Measurements from ENCODE around the gene ERICH2.
"Not testable (repeated sequence)": the region's sequence is repeated elsewhere in the genome, so short reads cannot be mapped to it uniquely, and the experiment has no call there.

ERICH2 gene, protein sequence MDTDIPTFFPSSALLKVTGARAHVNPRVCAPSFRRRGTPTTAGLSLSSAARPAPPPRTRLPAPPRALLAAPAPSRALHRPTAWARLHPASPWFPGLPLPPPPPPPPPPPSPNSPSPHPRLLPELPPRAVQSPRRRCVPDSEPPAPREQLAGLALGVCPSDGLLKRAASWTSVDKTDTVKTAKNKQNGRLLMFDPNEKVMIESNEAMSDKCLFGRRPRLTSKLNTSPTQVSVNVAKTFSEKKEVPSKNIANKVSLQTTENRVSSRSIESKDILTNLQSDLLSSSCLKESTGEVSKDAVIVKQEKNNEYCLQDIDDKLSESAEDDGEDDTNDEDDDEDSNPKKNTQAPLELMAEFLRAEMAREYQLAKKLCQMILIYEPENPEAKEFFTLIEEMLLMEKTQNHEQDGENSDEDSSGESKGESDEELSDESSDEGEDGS

DNA sequence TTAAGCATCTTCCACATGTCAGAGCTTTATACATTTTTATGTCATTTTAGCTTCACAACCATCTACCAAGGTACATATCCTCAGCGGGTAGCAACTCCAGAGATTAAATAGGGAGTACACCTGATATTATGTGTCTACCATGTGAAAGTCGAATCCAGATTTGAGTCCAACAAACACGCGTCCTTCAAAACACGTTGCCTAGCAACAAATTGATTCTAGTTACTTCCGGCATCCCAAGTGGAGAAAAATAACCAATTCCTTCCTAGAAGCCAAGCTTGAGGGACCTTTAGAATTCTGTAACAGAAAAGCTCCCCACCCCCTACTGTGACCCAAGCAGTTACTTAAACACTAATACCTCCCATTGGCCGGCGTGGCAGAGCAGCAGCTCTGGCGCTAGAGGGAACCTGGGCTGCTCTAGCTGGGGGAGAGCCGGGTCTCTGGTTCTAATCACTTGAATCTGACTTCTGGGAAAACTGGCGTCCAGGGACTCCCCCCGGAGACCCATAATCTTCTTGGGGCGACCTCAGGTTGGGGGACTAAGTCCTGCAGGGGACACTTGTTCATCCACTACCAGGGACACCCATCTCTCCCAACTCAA is at the start of gene ERICH2:
Gene ERICH2, plus strand, starts transcription at position 371 of the 598 bp plus-strand sequence. CDS start 304 bp downstream, outside the sequence.
- peak within 1 kb of the TSS; percentile 84 for H3K4me3 ChIP-seq (ENCODE audit: low read depth, low read length)
- H3K36me3 ChIP-seq (ENCODE audit: control insufficient read depth, insufficient read depth, low read length), result no peaks in the 10 kb centered on the region
- peaks cover 19% of the 10 kb centered on the region for H3K4me1 ChIP-seq (ENCODE audit: control insufficient read depth, insufficient read depth, low read length)
- peaks cover 7% of the 10 kb centered on the region; the same call in 1 of the 2 replicates for H3K27me3 ChIP-seq (ENCODE audit: control insufficient read depth, insufficient read depth, low read length)
- H3K9me3 ChIP-seq (ENCODE audit: control insufficient read depth, insufficient read depth, low read length), result no peaks in the 10 kb centered on the region
- H3K9ac ChIP-seq (ENCODE audit: low read depth, low read length), result peak within 1 kb of the TSS; percentile 86
- H3K27ac ChIP-seq (ENCODE audit: low read depth, low read length), result peak within 1 kb of the TSS; percentile 97

DNA sequence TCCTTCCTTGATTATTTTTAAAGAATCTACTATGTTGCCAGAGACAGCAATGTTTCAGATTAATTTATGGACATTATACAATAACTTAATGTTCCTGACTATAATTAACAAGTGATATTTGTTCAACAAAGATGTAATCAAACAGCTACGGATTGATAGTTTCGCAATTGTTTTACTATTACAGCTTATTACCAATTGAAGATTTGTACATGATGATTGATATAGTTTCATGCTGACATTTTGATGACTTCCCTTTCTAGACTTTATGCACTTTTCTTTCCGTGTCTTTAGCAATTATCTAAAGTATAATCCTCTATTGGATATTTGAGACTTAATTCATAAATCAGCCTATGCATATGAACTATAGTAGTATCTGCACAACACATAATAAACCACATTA is 48.5 kb upstream of the ERICH2 start:
- peaks cover 51% of the 10 kb centered on the region for H3K27me3 ChIP-seq (ENCODE audit: control insufficient read depth, insufficient read depth, low read length)
- no peak overlapping the region for H3K9ac ChIP-seq (ENCODE audit: low read depth, low read length)
- H3K4me3 ChIP-seq (ENCODE audit: low read depth, low read length), result no peak overlapping the region
- no peaks in the 10 kb centered on the region for H3K36me3 ChIP-seq (ENCODE audit: control insufficient read depth, insufficient read depth, low read length)
- H3K4me1 ChIP-seq (ENCODE audit: control insufficient read depth, insufficient read depth, low read length), result peaks cover 3% of the 10 kb centered on the region; the same call in 1 of the 2 replicates
- H3K9me3 ChIP-seq (ENCODE audit: control insufficient read depth, insufficient read depth, low read length), result no peaks in the 10 kb centered on the region
- no peak overlapping the region for H3K27ac ChIP-seq (ENCODE audit: low read depth, low read length)

DNA sequence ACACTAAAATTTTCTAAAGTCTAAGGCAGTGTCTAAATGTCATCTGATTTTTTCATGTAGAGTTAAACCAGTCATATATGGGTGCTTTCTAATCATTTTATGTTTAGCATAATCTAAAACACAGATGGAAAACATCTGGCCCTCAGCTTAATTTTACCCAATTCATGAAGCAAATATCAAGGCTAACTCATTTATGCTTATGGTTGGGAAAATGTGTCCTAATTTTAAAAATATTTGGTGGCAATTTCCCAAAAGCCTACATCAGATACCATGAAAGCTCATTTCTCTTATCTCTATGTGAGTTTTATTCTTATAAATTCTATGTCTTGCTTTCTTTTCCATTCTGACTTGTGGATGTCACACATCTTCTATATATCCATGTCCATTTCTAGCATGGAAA is 47.9 kb upstream of the ERICH2 start:
- no peaks in the 10 kb centered on the region for H3K36me3 ChIP-seq (ENCODE audit: control insufficient read depth, insufficient read depth, low read length)
- peaks cover 45% of the 10 kb centered on the region for H3K27me3 ChIP-seq (ENCODE audit: control insufficient read depth, insufficient read depth, low read length)
- no peak overlapping the region for H3K27ac ChIP-seq (ENCODE audit: low read depth, low read length)
- H3K4me3 ChIP-seq (ENCODE audit: low read depth, low read length), result no peak overlapping the region
- H3K4me1 ChIP-seq (ENCODE audit: control insufficient read depth, insufficient read depth, low read length), result peaks cover 3% of the 10 kb centered on the region; the same call in 1 of the 2 replicates
- H3K9me3 ChIP-seq (ENCODE audit: control insufficient read depth, insufficient read depth, low read length), result no peaks in the 10 kb centered on the region
- H3K9ac ChIP-seq (ENCODE audit: low read depth, low read length), result no peak overlapping the region

DNA sequence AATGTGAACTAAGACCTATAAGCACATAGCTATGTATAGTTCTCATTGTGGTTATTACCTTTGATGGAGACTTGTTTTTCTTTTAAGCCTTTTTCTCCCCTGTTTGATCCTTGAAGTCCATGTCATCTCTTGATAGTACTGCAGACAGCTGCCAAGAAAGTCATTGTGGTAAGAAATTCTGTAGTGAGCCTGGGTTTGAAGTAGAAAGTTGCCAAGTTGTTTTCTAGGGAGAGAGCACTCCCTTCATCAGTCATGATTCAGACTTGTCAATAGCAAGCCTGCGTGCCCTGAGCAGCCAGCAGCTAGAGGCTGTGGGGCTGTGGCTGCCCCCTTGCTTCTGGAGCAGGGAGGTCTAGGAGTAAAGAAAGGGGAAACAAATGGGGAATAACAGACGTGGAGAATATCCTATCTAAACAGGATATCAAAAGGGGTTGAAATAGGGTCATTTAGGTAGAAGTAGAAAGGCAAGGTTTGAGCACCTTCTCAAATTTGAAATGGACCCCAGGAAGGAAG is 46.7 kb upstream of the ERICH2 start:
- H3K27ac ChIP-seq (ENCODE audit: low read depth, low read length), result no peak overlapping the region
- no peak overlapping the region for H3K4me3 ChIP-seq (ENCODE audit: low read depth, low read length)
- H3K36me3 ChIP-seq (ENCODE audit: control insufficient read depth, insufficient read depth, low read length), result no peaks in the 10 kb centered on the region
- H3K9me3 ChIP-seq (ENCODE audit: control insufficient read depth, insufficient read depth, low read length), result no peaks in the 10 kb centered on the region
- no peaks in the 10 kb centered on the region for H3K4me1 ChIP-seq (ENCODE audit: control insufficient read depth, insufficient read depth, low read length)
- H3K9ac ChIP-seq (ENCODE audit: low read depth, low read length), result no peak overlapping the region
- H3K27me3 ChIP-seq (ENCODE audit: control insufficient read depth, insufficient read depth, low read length), result peaks cover 33% of the 10 kb centered on the region

DNA sequence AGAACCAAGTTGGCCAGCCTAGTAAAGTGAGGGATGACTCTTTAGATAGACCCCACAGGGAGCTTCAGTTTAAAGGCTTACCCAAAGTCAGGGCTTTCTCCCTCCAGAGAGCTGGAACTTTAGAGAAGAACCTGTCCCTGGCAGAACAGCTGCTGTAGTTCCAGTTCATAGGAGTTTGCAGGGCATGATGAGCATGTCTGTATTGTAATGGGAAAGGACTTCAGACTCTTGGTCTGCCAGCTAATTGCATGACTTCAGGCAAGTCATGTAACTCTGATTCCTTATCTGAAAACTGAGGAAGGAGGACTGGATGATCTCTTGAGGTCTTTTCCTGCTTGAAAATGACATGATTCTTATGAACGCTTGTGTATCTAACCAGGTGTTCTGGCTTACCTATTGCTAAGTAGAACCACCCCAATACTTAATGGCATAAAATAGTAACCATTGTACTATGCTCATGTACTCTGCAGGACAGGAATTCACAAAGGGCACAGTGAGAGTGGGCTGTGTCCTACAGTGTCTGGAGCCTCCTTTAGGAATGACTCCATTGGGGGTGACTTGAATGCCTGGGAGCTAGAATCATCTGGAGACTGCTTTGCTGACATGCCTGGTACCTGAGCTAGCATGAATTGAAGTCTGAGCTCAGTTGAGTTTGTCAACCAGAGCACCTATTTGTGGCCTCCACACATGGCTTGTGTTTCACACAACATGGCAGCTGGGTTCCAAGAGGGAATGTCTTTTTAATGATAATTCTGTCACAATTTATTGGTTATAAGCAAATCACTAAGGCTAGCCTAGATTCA is 36.2 kb upstream of the ERICH2 start:
- H3K4me3 ChIP-seq (ENCODE audit: low read depth, low read length), result no peak overlapping the region
- no peak overlapping the region for H3K27ac ChIP-seq (ENCODE audit: low read depth, low read length)
- H3K9ac ChIP-seq (ENCODE audit: low read depth, low read length), result no peak overlapping the region

DNA sequence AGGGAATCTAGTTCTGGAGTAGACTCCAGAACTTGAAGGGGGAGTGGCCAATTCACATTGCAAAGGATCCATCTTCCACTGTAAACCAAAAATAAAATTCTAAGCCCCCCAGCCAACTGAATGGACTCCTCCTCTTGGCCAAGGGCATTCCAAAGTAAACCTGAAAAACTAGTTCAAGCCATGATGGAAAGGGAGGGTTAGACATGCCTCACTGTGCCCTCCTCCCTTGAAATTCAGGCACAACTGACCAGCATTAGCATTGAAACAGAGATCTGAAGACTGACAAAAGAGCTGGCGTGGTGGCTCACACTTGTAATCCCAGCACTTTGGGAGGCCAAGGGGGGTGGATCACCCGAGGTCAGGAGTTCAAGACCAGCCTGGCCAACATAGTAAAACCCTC is 35.6 kb upstream of the ERICH2 start:
- H3K9ac ChIP-seq (ENCODE audit: low read depth, low read length); H3K9me3 ChIP-seq (ENCODE audit: control insufficient read depth, insufficient read depth, low read length); H3K4me1 ChIP-seq (ENCODE audit: control insufficient read depth, insufficient read depth, low read length); H3K27ac ChIP-seq (ENCODE audit: low read depth, low read length); H3K36me3 ChIP-seq (ENCODE audit: control insufficient read depth, insufficient read depth, low read length); H3K27me3 ChIP-seq (ENCODE audit: control insufficient read depth, insufficient read depth, low read length); H3K4me3 ChIP-seq (ENCODE audit: low read depth, low read length): not testable (repeated sequence)

More for the DNA sequence above, 36.2 kb upstream of the ERICH2 start:
- Histone ChIP-seq H3K9me3 (ENCODE audit: control insufficient read depth, insufficient read depth, low read length) (no peaks in the 10 kb centered on the region), H3K36me3 (ENCODE audit: control insufficient read depth, insufficient read depth, low read length) (no peaks in the 10 kb centered on the region), H3K4me1 (ENCODE audit: control insufficient read depth, insufficient read depth, low read length) (no peaks in the 10 kb centered on the region), H3K27me3 (ENCODE audit: control insufficient read depth, insufficient read depth, low read length) (no peaks in the 10 kb centered on the region)

DNA sequence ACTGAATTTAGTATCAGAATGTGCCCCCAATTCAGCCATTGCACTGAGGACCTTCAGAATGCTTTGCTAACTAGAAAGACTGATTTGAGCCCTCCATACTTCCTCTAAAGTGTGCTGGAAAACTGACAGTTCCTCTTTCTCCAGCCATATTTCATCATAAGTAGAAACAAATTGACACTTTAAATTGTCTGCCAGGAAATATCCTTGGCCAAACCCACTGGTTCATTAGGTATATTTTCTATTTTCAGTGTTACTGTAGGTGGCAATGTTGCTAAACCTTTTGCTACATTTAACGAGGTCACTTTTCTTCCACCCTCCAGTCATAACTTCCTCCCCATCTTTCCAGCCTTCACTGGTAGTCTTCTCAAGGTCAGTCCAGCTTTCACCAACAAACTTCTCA is 33.5 kb upstream of the ERICH2 start:
- Histone ChIP-seq H3K9ac (ENCODE audit: low read depth, low read length) (no peak overlapping the region), H3K36me3 (ENCODE audit: control insufficient read depth, insufficient read depth, low read length) (no peaks in the 10 kb centered on the region), H3K27ac (ENCODE audit: low read depth, low read length) (no peak overlapping the region), H3K4me3 (ENCODE audit: low read depth, low read length) (no peak overlapping the region), H3K27me3 (ENCODE audit: control insufficient read depth, insufficient read depth, low read length) (no peaks in the 10 kb centered on the region), H3K9me3 (ENCODE audit: control insufficient read depth, insufficient read depth, low read length) (no peaks in the 10 kb centered on the region), H3K4me1 (ENCODE audit: control insufficient read depth, insufficient read depth, low read length) (no peaks in the 10 kb centered on the region)

DNA sequence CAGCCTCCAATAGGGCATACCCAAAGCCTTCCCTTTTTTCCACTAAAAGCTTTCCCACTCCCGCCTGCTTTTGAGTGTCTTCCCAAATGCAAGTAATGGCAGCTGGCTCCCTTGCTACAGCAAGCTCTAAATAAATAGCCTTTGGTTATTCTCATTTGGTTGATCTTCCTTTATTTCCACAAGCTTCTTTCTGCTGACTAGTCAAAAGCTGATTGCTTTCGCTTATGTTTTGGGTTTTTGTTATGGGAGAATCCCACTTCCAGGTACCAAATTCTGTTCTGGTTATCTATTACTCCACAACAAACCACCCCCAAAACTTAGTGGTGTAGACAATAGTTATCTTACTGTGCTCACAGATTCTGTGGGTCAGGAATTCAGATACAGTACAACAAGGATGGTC is 32.8 kb upstream of the ERICH2 start:
- no peaks in the 10 kb centered on the region for H3K27me3 ChIP-seq (ENCODE audit: control insufficient read depth, insufficient read depth, low read length)
- no peaks in the 10 kb centered on the region for H3K36me3 ChIP-seq (ENCODE audit: control insufficient read depth, insufficient read depth, low read length)
- H3K9ac ChIP-seq (ENCODE audit: low read depth, low read length), result no peak overlapping the region
- no peaks in the 10 kb centered on the region for H3K4me1 ChIP-seq (ENCODE audit: control insufficient read depth, insufficient read depth, low read length)
- H3K9me3 ChIP-seq (ENCODE audit: control insufficient read depth, insufficient read depth, low read length), result no peaks in the 10 kb centered on the region
- no peak overlapping the region for H3K4me3 ChIP-seq (ENCODE audit: low read depth, low read length)
- H3K27ac ChIP-seq (ENCODE audit: low read depth, low read length), result no peak overlapping the region

DNA sequence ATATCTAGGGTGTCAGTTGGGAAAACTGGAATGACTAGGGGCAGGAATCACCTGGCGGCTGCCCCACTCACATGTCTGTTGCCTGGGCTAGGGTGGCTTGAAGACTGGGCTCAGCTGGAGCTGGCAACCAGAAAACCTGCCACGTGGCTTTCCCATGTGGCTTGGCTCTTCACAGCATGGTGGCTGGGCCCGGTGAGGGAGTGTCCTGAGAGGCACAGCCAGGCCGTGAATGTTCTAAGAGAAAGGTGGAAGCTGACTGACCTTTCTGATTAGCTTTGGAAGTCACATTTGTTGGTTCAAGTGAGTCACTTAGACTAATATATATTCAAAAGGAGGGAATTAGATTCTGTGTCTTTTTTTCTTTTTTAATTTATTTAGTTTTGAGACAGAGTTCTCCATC is 32.4 kb upstream of the ERICH2 start:
- H3K4me1 ChIP-seq (ENCODE audit: control insufficient read depth, insufficient read depth, low read length), result no peaks in the 10 kb centered on the region
- H3K36me3 ChIP-seq (ENCODE audit: control insufficient read depth, insufficient read depth, low read length), result no peaks in the 10 kb centered on the region
- no peak overlapping the region for H3K4me3 ChIP-seq (ENCODE audit: low read depth, low read length)
- no peak overlapping the region for H3K9ac ChIP-seq (ENCODE audit: low read depth, low read length)
- no peak overlapping the region for H3K27ac ChIP-seq (ENCODE audit: low read depth, low read length)
- H3K9me3 ChIP-seq (ENCODE audit: control insufficient read depth, insufficient read depth, low read length), result no peaks in the 10 kb centered on the region
- no peaks in the 10 kb centered on the region for H3K27me3 ChIP-seq (ENCODE audit: control insufficient read depth, insufficient read depth, low read length)

DNA sequence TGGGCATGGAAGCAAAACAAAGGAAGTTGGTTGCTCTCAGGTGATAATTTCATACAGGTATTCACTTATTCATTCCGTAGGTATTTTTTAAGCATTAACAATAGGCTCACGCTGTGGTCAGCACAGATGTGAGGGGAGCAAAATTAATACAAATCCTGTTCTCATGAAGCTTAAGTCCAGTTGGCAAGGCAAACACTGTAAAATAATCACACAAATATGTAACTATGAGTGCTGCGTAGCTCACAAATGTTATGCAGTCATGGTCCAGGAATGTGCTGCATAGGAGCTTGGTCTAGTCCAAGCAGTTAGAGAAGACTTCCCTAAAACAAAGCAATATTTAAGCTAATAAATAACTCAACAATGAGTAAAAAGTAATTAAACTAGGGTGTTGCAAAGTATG is 31.1 kb upstream of the ERICH2 start:
- Histone ChIP-seq H3K27ac (ENCODE audit: low read depth, low read length) (no peak overlapping the region), H3K27me3 (ENCODE audit: control insufficient read depth, insufficient read depth, low read length) (no peaks in the 10 kb centered on the region), H3K9ac (ENCODE audit: low read depth, low read length) (no peak overlapping the region), H3K36me3 (ENCODE audit: control insufficient read depth, insufficient read depth, low read length) (no peaks in the 10 kb centered on the region), H3K4me3 (ENCODE audit: low read depth, low read length) (no peak overlapping the region), H3K9me3 (ENCODE audit: control insufficient read depth, insufficient read depth, low read length) (no peaks in the 10 kb centered on the region), H3K4me1 (ENCODE audit: control insufficient read depth, insufficient read depth, low read length) (no peaks in the 10 kb centered on the region)

Measured in HUES48 (cell line).